Epithelial cell of esophagus (primary cell): ENCODE results near the gene TDRD12.

Experiments
- DNase-seq: peaks from one replicate; pipeline ENCODE4 v3.0.0; 2010; ENCODE audit warnings: low read depth
- H3K4me3 ChIP-seq: 2 replicates; pipeline ENCODE4 v1.5.1; 2011; ENCODE audit warnings: mild to moderate bottlenecking, low read length, control low read depth
- TF ChIP-seq, protein P1 (sequence below): IDR thresholded peaks from 2 replicates; pipeline ENCODE4 v1.5.1; 2011; ENCODE audit warnings: low read depth, mild to moderate bottlenecking, low read length, control low read depth, inconsistent platforms; ENCODE audit not compliant: insufficient read depth; ENCODE audit errors: missing control alignments

TDRD12 gene

DNA sequence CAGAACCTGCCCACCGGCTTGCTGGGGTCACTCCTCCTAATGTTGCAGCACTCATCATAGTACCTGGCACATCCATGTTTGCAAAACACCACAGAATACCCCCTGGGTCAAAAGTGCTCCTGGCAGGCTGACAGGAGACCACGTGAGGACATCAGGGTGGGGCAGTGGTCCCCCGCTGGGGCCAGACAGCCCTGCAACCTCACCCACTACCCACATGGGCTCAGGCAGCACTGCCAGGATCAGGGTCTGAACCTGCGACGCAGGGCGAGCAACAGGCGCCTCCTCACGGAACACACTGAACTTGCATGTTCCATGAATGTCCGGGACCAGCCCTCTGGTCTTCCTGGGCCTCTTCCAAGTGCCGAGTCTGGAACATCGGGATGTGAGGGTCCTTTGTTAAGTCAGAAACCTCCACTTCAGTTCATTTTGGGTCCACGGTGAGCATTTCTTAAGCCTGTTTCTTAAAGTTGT is 151.4 kb downstream of the TDRD12 start:
- peak; percentile 15 for DNase-seq
- TF ChIP-seq, protein P1, sequence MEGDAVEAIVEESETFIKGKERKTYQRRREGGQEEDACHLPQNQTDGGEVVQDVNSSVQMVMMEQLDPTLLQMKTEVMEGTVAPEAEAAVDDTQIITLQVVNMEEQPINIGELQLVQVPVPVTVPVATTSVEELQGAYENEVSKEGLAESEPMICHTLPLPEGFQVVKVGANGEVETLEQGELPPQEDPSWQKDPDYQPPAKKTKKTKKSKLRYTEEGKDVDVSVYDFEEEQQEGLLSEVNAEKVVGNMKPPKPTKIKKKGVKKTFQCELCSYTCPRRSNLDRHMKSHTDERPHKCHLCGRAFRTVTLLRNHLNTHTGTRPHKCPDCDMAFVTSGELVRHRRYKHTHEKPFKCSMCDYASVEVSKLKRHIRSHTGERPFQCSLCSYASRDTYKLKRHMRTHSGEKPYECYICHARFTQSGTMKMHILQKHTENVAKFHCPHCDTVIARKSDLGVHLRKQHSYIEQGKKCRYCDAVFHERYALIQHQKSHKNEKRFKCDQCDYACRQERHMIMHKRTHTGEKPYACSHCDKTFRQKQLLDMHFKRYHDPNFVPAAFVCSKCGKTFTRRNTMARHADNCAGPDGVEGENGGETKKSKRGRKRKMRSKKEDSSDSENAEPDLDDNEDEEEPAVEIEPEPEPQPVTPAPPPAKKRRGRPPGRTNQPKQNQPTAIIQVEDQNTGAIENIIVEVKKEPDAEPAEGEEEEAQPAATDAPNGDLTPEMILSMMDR, result no peak
- H3K4me3 ChIP-seq, result no peak overlapping the region

DNA sequence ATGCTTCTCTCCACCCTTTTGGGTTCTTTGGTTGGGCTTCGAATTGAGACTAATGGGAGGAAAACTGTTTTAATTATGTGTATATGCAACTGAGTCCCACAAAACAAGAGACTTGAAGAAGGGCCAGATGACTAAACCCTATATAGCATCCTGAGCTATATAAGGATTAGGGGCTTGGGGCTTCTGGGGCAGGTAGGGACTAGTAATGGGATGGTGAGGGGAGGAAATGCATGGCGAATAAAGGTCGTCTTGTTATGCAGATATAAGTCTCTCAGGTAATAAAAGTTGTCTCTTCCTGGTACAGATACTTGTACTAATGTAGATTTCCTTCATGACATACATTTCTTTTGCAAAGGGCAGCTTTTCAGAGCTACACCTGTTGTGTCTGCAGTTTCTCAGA is 152.8 kb downstream of the TDRD12 start:
- DNase-seq, result no peak
- no peak overlapping the region for H3K4me3 ChIP-seq
- TF ChIP-seq, protein P1, result no peak

DNA sequence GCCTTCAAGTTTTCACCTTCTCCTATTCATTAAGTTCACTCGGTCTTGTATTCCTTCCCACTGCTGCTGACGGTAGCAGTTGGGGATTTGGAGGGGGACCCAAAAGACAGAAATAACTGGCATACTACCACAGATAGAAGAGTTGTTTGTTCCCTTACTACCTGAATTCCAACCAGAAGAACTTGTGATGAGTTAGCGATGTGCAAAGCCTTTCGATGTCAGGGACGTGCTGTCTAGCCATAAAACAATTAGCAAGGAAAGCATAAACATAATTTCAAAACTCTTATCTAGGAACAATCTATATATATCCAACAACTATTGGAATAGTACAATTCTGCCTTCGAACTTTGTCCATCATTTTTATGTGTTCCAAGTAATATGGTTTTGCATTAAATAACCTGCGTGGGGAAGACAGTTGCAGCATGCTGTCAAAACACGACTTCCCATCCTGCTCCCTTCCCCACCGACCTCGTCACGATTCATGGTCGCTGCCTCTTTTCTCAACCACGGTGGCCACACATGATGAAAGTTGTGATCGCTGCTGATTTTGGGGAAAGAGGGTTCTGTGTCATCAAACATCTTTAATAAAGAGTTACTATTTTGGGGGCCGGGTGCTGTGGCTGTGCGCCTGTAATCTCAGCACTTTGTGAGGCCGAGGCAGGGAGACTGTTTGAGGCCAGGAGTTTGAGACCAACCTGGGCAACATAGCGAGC is 153.8 kb downstream of the TDRD12 start:
- H3K4me3 ChIP-seq, result no peak overlapping the region
- TF ChIP-seq, protein P1, result no peak
- no peak for DNase-seq

DNA sequence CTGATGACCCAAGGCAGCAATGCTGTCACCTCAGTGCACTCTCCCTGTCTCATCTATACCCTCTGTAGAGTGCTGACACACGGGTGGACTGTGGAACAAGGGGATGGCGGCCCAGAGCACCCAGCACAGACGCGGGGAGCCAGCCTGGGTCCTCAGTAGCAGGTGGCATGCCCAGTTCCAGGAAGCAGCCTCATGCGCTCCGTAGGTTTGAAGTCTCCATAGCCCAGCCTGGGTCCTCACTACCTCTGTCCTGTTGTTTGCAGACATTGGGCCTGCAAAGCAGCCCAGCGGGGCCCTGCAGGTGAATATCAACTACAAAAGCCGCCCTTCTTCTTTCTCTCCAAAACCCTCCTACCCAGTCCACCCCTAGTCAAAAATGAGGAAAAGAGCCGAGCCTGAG is 155.0 kb downstream of the TDRD12 start:
- DNase-seq, result no peak
- no peak overlapping the region for H3K4me3 ChIP-seq
- TF ChIP-seq, protein P1, result no peak

DNA sequence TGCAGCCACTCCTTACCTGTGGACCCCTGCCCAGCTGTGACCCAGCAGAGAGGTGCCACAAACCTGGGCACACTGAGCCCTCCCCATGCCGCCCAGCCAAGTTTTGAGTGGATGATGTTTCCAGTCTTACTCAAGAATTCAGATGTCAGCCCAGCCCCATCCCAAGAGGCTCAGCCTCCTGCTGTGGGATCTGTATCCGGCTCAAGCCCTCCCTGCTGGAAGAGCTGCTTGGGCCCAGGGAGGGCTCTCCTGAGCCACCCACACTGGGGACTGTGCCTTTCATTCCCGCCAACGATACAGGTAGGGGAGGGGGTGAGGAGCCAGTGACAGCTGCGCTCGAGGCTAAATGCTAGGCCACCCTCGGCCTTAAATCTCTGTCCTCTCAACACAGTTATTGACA is 155.9 kb downstream of the TDRD12 start:
- TF ChIP-seq, protein P1, result no peak

DNA sequence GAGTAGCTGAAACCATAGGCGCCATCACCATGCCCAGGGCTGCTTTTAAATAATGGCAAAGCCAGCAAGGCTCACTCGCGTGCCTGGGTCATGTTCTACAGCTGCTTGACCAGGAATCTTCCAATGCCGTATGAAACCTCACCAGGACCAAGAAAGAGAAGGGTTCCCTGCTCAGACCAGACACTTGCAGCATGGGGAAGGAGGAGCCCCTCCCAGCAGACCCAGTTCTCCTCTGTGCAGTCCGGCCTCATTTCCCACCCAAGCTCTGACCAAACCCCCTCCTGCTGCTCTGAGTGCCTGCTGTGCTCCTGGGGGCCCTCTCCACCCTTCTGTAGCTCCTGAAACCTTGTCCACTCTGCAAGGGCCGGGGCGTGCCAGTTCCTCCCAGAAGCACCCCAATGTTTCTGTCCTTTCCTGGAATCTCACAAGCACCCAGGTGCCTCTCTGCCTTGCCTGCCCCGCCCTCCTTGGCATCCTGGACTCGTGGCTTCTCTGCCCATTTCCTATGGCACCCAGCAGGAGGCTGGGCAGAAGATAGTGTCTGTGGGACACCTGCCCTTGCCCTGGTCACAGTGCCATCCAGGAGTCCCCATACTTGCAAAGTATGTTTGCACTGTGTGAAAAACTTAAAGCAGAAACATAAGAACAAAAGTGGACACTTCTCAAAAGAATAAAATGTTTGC is 156.8 kb downstream of the TDRD12 start:
- TF ChIP-seq, protein P1, result no peak

More for the DNA sequence above, 155.9 kb downstream of the TDRD12 start:
- DNase-seq, result no peak
- H3K4me3 ChIP-seq, result no peak overlapping the region

More for the DNA sequence above, 156.8 kb downstream of the TDRD12 start:
- DNase-seq, result no peak
- H3K4me3 ChIP-seq, result no peak overlapping the region
